Peyer's patch (tissue), 4 donors: Measurements from ENCODE around the gene BCAS1.

Experiments used
- CTCF ChIP-seq, 6 experiments: fragments of 450-650 bp in 4 of 6; fragments of 200-600 bp in 2 of 6; sonication (generic) in 1 of 6; IDR thresholded peaks; one replicate each; pipeline ENCODE4 v1.5.1; 2017 to 2019; ENCODE audit warnings: antibody characterized with exemption in 6 of 6, mild to moderate bottlenecking in 3 of 6, moderate library complexity in 1 of 6
- POLR2A ChIP-seq, 2 donors: fragments of 450-650 bp; IDR thresholded peaks; one replicate each; pipeline ENCODE4 v1.5.1; 2017; ENCODE audit warnings: antibody characterized with exemption in 2 of 2, mild to moderate bottlenecking in 2 of 2, moderate library complexity in 2 of 2

DNA sequence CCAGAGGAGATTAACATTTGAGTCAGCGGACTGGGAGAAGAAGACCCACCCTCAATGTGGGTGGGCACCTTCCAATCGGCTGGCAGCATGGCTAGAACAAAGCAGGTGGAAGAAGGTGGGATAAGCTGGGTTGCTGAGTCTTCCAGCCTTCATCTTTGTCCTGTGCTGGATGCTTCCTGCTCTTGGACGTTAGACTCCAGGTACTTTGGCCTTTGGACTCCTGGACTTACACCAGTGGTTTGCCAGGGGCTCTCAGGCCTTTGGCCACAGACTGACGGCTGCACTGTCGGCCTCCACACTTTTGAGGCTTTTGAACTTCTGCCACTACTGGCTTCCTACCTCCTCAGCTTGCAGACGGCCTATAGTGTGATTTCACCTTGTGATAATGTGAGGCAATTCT, 50.8 kb downstream of the BCAS1 start:
- TF ChIP-seq CTCF (IDR thresholded peaks at IDR 0.05) (no peak), POLR2A (IDR thresholded peaks at IDR 0.05) (no peak)
